COR-L47 (cell line): ENCODE measurements around the gene ALDOC.
A peak's percentile ranks its signal among the peaks of the same experiment; 100 is the strongest.

Experiments
- DNase-seq: peaks from one replicate; lab custom pipeline; 2025; lab: John Stamatoyannopoulos, UW

Gene ALDOC

DNA sequence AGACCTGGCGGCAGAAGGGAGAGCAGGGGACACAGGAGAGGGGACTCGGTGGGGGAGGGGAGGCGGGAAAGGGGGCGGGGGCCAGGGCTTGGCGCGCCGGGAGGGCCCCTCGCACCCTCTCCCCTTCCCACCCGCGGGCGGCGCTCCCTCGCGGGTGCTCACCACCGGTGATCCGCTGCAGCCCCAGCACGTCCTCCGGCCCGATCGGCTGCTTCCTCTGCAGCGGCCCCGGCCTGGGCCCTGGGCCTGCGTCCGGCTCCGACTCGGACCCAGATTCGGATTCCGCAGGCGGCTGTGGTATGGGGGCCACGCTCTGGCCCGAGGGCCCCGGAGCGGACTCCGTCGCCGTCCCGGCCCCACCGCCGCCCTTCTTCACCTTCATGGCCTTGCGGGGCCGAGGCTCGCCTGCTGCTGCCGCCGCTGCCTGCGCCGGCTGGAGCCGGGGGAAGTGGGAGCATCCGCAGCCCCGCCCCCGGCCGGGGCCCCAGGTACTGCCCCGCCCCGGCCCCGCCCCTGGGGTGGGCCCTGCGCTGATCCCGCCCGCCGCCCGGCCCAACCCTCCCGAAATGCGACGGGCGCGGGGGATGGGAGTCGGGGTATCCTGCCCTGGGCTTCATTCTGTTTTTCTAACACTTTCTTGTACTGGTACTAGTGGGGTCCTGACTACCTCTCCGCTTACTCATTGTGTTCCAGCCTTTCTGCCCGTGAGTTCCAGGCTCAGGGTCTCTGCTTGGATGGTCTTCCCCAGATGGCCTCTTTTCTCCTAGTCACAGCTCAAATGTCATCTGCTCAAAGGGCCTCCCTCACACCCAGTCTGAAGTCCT, 24.3 kb downstream of the ALDOC start, which contains the start of gene UNC119:
Gene UNC119, minus strand, starts transcription at position 449 of the 824 bp plus-strand sequence. Its CDS starts 67 bp downstream, at position 382.
- DNase-seq, result peak; percentile 55

DNA sequence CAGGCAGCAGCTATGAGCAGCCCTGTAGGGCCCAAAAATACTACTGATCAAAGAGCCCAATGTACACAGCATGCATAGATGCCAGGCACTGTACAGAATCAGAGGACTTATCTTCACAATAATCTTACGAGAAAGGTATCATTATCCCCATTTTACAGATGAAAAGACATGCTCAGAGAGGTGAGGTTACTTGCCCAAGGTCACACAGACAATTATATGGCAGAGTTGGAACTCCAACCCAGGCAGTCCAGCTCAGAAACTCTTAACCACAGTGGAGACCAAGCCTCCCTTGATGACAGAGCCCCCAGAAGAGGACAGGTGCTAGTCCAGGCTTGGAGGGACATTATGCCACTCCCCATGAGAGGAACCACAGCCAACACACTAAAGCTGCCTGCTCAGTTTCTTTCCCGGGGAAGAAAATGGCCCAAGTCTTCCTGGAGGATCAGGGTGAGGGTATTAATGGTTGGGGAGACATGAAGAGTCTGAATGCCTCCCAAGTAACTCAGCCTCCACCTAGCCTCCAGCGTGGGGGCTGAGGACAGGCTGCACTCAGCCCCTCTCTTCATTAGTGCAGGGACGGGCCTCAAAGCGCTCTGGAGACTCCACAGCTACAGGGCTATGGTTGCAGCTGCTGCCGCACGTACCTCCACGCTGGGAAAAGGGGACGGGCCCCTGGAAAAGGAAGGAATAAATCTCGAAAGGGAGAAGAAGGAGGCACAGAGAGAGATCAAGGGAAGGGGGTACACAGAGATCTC, 25.1 kb downstream of the ALDOC start:
- DNase-seq, result no peak

DNA sequence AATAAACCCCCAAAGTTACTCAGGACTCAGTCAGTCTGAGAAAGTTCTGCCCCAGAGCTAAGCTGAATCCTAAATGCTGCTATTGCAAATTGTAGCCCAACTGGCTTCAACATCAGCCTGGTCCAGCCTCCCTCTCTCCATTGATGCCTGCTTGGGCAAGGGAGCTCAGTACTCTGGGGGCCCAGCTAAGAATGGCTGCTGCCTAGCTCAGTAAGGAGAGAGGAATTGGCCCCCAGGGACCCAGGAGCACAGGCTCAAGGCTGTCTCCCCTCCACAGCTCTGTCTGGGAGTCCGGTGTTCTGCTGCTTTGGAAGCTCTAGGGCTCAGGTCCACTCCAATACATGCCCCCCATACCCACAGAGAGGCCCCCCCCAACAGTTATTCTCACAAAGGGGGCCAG, 25.8 kb downstream of the ALDOC start:
- DNase-seq, result no peak

DNA sequence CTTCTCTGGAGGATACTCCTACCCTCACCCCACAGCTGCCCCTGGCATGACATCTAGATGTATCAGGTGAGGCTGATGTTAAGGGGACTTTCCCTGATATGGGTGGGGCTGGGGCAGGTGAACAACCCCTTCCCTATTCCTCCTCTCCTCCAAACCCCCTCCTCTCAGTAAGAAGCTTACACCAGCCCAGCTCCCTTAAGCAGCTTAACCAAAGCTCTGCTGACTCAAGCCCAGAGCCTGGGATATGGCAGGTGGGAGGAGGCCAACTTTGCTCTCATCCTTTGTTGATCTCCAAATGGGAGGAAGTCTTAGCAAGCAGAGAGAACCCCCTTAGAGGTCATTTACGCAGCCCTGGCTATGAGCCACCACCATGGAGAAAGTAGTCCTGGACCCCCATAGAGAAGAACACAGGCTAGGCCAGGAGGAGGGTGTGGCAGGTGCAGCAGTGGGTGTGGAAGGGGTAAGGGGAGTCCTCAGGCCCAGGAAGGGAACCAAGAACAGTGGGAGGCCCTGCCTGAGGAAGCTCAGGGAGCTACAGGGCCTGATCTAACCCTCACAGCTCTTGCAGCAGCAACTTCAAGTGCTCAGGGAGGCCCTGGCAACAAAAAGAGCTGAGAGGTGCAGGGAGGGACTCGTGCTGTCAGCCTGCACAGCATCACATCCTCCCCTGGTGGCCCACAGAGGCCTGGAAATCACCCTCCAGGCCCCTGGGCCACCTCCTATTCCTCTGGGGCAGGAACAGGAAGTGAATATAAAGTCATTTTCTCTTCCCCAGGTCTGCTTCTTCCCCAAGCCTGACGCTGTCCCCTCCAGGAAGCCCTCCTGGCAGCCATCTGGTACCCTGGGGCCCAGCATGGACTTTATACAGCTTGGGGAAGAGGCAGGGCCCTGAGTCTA, 27.2 kb downstream of the ALDOC start:
- DNase-seq, result peak; percentile 31

DNA sequence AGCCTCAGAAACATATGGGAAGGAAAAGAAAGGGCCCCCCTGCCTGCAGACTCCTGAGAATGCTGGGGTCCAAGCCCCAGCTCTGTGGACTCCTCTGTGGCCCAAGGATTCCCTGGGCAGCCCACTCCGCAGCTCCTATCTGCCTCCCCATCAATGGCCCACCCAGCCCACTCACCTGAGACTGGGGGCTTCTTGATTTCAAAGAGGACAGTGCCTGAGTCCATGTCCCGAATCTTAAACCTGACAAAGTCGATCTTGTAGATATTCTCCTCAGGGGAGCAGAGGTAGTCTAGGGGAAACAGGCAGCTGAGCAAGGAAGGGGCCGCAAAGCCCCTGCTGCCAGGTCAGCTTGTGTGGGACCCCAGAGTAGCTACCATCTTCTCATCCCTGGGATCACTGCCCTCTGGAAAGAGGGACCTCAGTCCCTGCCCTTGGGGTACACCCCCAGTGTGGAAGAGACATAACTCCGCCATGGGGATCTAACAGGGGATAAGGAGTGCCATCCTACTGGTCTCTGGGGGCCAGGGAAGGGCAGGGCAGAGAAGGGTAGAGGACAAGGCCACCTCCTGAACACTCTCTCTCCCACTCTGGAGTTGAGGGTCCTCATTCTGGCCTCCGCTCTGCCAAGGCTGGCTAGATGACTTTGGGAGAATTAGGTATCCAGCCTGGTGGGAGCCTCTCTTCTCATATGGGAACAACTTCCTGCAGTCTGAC, 28.1 kb downstream of the ALDOC start:
- no peak for DNase-seq

DNA sequence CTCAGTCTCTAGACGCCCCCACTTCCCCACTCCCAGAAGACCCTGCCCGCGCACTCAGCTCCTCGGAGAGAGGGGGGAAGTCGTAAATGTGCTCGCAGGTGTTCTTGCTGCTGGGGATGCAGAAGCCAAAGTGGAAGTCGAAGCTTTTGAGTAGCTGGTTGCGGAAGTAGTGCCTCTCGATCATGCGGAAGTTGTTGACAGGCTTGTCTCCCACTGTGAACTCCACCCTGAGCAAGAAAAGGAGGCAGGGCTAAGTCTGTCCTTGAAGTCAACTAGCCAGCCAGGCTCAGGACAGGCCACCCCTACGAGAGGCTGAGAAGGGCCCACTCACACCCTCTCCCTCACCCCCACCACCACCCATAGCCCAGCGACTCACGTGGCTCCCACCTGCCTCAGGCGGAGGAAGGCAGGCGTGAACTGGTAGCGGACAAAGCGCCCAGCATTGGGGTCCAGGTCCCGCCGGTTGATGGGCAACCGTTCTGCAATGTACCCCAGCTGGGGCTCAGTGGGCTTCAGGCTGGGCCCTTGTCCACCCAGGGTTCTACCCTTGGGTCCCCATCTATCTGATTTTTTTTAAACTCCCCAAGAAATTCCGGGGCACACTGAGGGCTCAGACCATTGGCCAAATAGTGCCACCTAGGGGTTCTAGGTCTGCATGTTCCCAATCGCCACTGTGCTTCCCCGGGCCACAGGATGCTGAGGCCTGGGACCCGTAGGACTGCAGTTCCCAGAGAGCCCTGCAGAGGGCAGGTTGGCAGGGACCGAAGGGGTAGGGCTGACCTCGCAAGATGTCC, 28.9 kb downstream of the ALDOC start:
- peak; percentile 27 for DNase-seq

DNA sequence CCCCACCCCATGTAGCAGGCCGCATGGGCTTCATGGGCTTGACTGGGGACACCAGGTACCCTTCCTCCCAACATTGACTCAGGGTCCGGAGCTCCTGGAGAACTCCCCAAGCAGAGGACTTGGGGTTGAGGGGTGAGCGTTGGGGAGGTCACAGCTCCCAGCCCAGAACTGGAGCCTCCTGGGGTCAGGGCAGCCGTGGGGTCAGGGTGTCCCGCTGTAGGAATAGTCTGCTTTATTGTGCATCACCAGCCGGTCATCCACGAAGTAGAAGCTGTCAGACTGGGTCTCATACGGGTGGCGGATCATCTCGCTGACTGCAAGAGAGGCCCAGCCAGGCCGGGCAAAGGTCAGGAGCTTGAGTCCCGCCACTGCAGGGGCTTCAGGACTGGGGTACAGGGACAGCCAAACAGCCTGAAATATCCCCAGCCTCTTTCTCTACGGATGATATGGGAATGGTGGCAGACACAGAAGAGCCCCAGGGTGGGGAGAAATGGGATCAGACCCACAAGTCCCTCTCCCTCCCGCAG, 29.5 kb downstream of the ALDOC start:
- no peak for DNase-seq

DNA sequence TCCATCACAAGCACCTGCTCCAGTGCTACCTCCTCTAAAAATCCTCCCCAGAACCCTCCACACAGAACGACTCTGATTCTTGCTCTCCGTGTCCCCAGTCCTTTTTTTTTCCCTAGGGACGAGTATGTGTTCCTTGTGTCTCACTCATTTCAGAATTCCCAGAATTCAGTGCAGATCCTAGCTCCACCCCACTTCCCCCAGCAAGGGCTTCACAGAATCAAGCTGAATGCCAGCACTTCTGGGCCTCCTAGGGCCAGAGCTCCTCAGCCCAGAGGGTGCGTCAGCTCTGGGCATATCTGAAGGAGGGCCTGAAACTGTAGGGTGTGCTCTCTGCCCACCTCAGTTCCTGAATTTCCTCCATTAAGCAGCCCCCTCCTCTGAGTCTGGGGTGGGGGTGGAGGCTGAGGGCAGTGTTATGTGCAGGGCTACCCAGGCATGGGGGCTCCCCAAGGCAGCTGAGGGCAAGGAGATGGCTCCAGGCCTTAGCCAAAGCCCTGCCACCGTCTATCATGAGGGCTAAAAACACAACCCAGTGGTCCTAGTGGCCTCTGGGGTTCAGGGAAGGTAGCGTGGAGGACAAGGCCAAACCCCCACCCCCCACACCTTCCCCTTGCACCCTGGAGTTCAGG, 30.8 kb downstream of the ALDOC start:
- DNase-seq, result no peak

DNA sequence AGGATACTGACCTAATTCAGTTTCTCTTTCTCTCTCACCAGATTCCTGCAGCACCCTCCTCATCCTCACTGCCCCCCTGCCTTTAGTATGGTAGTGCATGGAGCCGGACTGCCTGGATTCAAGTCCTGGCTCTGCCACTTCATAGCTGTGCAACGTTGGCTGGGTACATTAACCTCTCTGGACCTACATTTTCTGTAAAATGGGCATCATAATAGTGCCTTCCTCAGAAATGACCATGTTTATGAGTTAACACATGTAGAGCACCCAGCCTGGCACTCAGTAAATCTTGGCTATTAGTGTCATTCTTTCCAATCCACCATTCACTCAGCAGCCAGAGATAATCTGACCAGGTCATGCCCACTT, 31.6 kb downstream of the ALDOC start:
- DNase-seq, result no peak

DNA sequence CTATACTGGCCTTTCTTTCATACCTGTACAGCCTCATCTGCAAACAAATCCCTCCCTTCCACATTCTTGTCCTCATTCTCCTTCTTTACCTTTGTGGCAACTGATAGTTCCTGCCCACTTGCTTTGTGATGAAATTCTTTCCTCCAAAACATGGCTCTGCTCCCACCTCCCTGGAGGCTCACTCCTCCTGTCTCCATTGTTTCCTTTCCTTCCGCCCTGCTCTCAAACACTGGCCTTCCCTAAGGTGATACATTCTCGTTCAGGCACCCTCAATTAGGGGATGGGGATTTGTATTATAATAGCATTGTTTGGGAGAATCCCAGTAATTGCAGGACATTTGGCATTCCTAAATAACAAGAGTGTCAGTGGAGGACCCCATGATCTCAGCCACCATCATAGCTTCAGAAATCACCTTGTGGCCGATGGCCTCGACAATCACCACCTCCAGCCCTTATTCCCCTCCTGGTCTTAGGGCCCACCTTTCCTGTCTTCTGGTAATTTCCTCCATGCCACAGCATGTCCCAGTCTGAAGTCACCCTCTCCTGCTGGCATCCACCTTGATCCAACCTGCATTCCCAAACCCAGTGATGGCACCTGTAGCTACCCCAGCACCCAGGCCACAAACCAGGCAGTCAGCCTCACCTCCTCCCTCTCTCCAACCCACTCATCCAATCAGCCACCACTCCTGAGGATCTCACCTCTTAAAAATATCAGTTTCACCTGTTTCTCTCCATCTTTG, 32.1 kb downstream of the ALDOC start:
- DNase-seq, result no peak

DNA sequence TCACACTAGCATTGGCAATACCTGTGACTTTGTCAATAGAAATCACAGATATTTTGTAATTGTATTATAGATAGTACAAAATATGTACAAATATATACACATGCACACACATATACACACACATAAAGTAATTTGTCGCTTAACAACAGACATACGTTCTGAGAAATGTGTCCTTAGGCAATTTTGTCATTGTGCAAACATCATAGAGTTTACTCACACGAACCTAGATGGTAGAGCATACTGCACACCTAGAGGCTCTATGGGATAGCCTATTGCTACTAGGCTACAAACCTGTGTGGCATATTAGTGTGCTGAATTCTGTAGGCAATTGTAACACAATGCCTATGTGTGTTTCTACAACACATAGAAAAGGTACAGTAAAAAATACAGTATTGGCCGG, 35.3 kb downstream of the ALDOC start:
- DNase-seq, result no peak

DNA sequence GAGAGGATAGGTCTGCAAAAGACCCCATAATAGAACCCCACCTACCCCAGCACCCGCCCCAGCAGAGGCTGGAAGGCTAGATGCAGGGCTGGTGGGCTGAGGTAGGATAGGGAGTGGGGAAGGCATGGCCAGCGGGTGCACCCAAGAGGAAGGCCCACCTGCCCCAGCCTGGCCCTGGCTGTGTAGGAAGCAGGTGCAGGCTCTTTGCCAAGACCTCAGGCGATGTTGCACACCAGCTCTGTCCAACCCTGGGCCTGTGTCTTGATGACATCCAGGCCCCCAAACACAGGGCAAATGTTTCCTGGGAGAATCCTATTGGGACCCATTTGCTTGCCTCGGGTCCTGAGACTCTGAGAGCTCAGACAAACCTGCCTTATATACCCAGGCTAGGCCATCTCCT, 36.5 kb downstream of the ALDOC start:
- DNase-seq, result no peak

DNA sequence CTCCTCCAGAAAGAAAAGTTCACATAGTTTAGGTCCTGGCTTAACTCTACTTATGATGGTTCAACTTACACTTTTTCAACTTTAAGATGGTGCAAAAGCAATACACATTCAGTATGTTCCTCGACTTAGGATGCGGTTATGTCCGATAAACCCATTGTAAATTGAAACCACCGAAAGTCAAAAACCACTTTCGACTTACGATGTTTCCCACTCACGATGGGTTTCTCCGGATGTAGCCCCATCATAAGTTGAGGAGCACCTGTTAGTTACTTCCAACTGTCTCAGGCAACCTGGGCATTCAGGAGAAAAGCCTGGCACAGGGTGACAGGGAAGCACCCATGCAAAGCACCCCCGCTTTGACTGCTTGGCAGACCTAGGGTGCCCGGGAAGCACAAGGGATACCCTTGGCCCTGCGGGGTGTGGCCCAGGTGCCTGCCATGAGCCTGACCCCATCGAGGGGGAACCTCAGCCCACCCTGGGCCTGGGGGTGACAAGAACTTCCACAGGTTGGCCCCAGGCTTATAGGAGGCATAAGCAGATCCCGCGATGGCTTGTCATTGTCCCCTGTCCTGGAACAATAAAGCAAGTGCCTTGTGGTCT, 38.3 kb downstream of the ALDOC start:
- no peak for DNase-seq

DNA sequence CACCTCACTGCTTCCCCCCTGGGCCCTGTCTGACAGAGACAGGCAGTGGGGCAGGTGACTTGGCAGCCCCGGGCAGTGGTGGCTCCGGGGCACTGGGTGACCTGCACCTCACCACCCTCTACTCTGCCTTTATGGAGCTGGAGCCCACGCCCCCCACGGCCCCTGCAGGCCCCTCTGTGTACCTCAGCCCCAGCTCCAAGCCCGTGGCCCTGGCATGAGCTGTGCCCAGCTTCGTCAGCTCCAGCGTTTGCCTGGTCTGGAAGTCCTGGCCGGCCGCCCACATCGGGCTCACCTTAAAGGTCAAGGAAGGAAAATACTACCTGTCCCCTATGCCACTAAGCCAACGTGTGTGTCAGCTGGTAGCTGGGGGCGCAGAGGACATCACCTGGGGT, 39.5 kb downstream of the ALDOC start:
- no peak for DNase-seq

DNA sequence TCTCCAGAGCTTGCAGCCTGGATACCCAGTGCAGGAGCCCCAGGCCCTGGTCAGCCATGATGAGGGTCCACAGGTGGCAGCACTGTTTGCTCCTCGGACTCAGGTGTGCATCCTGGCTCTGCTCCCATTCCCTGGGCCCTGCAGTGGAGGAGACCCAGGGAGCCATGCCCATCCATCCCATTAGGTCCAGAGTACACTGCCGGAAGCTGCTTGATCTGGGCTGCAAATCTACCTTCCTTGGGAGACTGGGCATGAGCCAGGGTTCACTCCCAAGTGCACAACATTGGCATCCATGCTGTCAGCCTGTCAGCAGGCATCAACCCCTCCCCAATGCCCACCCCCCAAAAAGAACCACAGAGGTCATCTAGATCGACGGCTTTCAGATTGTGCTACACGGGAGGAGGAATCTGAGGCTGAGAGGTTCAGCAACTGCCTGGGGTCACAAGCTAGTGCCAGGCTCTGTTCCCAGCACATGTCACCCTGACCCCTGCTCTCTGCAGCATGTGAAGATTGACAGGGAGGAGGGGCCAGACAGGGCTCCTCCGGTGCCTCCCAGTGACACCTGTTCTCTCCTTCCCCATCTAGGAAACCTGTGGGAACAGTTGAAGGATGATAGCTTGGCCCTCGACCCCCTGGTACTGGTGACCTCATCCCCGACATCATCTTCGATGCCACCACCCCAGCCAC, 40.0 kb downstream of the ALDOC start:
- DNase-seq, result no peak

DNA sequence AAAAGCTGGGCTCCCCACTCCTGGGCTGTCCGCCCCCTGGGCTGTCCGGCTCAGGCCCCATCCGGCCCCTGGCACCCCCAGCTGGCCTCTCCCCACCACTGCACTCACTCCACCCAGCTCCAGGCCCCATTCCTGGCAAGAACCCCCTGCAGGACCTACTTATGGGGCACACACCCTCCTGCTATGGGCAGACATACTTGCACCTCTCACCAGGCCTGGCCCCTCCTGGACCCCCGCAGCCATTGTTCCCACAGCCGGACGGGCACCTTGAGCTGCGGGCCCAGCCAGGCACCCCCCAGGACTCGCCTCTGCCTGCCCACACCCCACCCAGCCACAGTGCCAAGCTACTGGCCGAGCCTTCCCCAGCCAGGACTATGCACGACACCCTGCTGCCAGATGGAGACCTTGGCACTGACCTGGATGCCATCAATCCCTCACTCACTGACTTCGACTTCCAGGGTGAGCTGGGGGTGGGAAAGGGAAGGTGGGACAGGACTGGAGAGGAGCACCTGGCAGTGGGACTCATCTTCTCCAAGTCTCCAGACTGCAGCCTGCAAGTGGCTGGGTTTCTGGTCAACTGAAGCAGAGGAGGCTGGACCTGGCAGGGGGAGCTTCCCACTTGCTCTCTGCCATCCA, 41.8 kb downstream of the ALDOC start:
- DNase-seq, result no peak

DNA sequence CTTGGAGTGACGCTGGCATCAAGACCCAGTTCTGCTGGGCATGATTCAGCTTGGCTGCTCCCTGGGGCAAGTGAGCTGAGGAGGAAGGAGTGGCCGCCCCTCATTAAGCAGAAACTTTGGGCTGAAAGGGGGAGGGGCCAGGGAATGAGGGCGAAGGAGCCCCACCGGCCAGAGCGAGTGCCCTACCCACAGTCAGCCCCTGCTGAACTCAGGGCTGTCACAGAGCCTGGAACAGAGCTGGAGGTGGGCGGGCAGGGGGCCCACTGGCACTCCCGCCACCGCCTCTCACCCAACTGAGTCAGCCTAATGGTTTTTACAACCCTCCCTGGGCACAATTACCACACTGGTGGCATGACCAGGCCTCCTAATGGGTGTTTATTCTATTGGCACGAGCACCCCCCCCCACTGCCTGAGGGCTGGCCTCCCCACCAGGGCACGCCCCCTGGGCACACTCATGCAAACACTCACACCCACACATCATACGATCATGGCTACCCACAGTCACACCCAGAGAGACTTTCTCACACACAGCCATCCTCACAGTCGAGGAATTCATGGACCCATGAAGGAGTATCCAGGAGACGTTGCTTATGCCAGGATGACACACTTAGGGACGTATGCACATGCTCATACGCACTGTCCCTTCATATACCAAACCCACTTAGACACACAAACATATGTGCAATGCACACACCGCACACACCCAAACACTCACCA, 43.4 kb downstream of the ALDOC start:
- DNase-seq, result no peak
